Upper lobe of left lung (tissue), 4 donors: ENCODE measurements around the gene SETDB1.

ENCODE experiments used
- POLR2A ChIP-seq, 4 donors: fragments of 450-650 bp; IDR thresholded peaks; one replicate each; pipeline ENCODE4 v1.5.1; 2016 to 2017; ENCODE audit warnings: antibody characterized with exemption in 4 of 4, mild to moderate bottlenecking in 2 of 4
- POLR2AphosphoS5 ChIP-seq, 2 donors: sonication (generic); formaldehyde crosslinking; IDR thresholded peaks; one replicate each; pipeline ENCODE4 v1.5.1; 2017; ENCODE audit warnings: antibody characterized with exemption in 2 of 2
- TF ChIP-seq, protein P1 (sequence below), 6 experiments: fragments of 450-650 bp in 4 of 6; fragments of 200-600 bp in 2 of 6; sonication (generic) in 2 of 6; IDR thresholded peaks; one replicate each; pipeline ENCODE4 v1.5.1; 2016 to 2019; ENCODE audit warnings: antibody characterized with exemption in 6 of 6

DNA sequence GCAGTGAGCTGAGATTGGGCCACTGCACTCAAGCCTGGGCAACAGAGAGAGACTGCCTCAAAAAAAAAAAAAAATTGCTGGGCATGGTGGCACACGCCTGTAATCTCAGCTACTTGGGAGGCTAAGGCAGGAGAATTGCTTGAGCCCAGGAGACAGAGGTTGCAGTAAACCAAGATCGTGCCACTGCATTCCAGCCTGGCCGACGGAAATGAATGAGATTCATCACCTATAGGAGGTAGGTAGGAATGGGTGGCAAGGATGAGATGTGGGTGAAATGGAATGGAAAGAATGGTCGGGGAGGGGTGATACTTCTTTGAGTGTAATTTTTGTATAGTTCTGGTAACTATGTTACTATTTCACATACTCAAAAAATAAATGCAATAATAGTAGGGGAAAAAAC lies 23.8 kb upstream of the SETDB1 start:
- TF ChIP-seq POLR2AphosphoS5 (IDR thresholded peaks at IDR 0.05) (no peak), POLR2A (IDR thresholded peaks at IDR 0.05) (no peak)
- TF ChIP-seq, protein P1, sequence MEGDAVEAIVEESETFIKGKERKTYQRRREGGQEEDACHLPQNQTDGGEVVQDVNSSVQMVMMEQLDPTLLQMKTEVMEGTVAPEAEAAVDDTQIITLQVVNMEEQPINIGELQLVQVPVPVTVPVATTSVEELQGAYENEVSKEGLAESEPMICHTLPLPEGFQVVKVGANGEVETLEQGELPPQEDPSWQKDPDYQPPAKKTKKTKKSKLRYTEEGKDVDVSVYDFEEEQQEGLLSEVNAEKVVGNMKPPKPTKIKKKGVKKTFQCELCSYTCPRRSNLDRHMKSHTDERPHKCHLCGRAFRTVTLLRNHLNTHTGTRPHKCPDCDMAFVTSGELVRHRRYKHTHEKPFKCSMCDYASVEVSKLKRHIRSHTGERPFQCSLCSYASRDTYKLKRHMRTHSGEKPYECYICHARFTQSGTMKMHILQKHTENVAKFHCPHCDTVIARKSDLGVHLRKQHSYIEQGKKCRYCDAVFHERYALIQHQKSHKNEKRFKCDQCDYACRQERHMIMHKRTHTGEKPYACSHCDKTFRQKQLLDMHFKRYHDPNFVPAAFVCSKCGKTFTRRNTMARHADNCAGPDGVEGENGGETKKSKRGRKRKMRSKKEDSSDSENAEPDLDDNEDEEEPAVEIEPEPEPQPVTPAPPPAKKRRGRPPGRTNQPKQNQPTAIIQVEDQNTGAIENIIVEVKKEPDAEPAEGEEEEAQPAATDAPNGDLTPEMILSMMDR (IDR thresholded peaks at IDR 0.05) = no peak
